ENCODE results near the gene CCDC187. TPM values are rescaled to one million over a fixed set of nuclear protein-coding genes. Genes with fewer than 3 reads are reported as not detected.

CCDC187 gene
- total RNA-seq, 1 experiment from 2014 or later = 0.11 TPM

DNA sequence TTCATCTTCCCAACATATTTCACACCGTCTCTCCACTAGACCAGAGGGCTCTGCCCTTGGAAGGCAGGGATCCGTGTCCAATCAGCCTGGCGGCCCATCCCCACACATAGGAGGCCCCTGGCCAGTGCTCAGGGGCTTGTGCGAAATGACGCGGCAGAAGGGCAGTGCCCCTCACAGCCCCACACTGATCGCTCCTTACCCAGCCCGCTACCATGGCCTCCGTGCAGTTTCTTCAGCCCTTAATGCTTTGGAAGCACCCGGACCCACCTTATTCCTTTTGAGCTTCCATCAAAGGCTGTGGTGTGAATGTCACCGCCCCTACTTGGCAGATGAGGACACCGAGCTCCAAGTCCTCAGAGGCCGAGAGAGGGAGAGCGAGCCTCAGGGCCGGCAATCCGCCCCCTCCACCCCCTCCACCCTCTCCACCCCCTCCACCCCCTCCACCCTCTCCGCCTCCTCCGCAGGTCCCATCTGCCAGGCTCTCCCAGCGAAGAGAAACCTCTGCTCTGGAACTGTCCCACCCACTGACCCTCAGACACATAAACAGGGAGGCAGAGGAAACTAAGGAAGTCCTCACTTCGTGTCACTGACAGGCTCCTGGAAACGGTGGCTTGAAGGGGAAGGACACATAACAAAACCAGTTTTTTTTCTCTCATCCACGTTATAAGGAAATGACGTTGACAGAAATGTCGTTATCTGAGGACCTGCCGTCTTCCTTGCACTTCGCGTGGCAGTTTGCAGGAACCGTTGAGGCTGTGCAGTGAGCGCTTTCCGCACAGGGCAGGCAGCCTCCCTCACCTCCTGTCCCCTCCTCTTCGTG is 72.2 kb downstream of the CCDC187 start:
- Histone ChIP-seq H3K9me3 (no peaks in the 10 kb centered on the region), H3K4me1 (no peaks in the 10 kb centered on the region), H3K4me3 (ENCODE audit: low read depth, low read length) (no peak overlapping the region), H3K27me3 (replicated peaks; ENCODE audit: control insufficient read depth, insufficient read depth, low read length) (no peaks in the 10 kb centered on the region), H3K36me3 (ENCODE audit: control insufficient read depth, insufficient read depth, low read length) (peaks cover 1% of the 10 kb centered on the region)
- ChIA-PET CTCF (no interaction called here), POLR2A (no interaction called here)
- Mint-ChIP-seq H3K36me3 (ENCODE audit: insufficient read depth, unreplicated experiment) (peaks cover 55% of the 10 kb centered on the region), H3K4me1 (ENCODE audit: low read depth, unreplicated experiment) (no peaks in the 10 kb centered on the region), H3K27ac (ENCODE audit: unreplicated experiment) (no peak overlapping the region), H3K4me3 (ENCODE audit: unreplicated experiment) (no peak overlapping the region), H3K27me3 (ENCODE audit: insufficient read depth, unreplicated experiment) (no peaks in the 10 kb centered on the region), H3K9me3 (ENCODE audit: unreplicated experiment) (no peaks in the 10 kb centered on the region)
- BruUV-seq (replicated peaks) = no TSS peak
- no peak for TF ChIP-seq CTCF (IDR thresholded peaks at IDR 0.05; ENCODE audit: insufficient read depth in 1 of 2, low read depth in 1 of 2, low read length in 1 of 2, severe bottlenecking in 1 of 2, unreplicated experiment in 1 of 2)
- no peak for DNase-seq
- intact Hi-C loops (cut with micrococcal nuclease; ENCODE audit: unreplicated experiment) = no loop called here

DNA sequence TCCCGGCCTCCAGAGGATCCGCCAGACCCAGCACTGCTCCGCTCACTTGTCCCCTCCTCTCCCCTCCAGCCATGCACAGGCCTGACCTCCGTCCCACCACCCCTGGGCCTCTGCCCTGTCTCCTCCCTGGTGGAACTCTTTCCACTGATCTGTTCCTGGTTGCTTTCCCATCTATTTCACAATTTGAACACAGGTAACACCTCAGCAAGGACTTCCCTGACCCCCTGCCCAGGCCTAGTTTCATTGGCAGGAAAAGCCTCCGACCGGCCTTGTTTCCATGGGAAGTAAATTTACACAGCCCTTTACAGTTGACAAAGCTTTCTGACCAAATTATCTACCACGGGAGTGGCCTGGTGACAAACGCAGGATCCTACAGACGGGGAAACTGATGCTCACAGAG is 73.1 kb downstream of the CCDC187 start:
- POLR2A ChIA-PET = no interaction called here
- no peaks in the 10 kb centered on the region for H3K9me3 Mint-ChIP-seq (ENCODE audit: unreplicated experiment)

GRCh38 chr9:136230365-136230764 is 73.5 kb downstream of the CCDC187 start:
- Mint-ChIP-seq H3K27me3 (ENCODE audit: insufficient read depth, unreplicated experiment) (no peaks in the 10 kb centered on the region), H3K36me3 (ENCODE audit: insufficient read depth, unreplicated experiment) (peaks cover 47% of the 10 kb centered on the region), H3K27ac (ENCODE audit: unreplicated experiment) (no peak overlapping the region), H3K4me1 (ENCODE audit: low read depth, unreplicated experiment) (no peaks in the 10 kb centered on the region), H3K9me3 (ENCODE audit: unreplicated experiment) (no peaks in the 10 kb centered on the region), H3K4me3 (ENCODE audit: unreplicated experiment) (no peak overlapping the region)
- no peaks in the 10 kb centered on the region for H3K9me3 ChIP-seq
- H3K4me3 ChIP-seq (ENCODE audit: low read depth, low read length) = no peak overlapping the region
- ChIA-PET CTCF (no interaction called here), POLR2A (no interaction called here)
- intact Hi-C loops (cut with micrococcal nuclease; ENCODE audit: unreplicated experiment) = no loop called here
- H3K4me1 ChIP-seq = no peaks in the 10 kb centered on the region
- no TSS peak for BruUV-seq (replicated peaks)
- TF ChIP-seq CTCF (IDR thresholded peaks at IDR 0.05; ENCODE audit: insufficient read depth in 1 of 2, low read depth in 1 of 2, low read length in 1 of 2, severe bottlenecking in 1 of 2, unreplicated experiment in 1 of 2) = no peak
- DNase-seq = no peak
- no peaks in the 10 kb centered on the region for H3K27me3 ChIP-seq (replicated peaks; ENCODE audit: control insufficient read depth, insufficient read depth, low read length)
- H3K36me3 ChIP-seq (ENCODE audit: control insufficient read depth, insufficient read depth, low read length) = peaks cover 5% of the 10 kb centered on the region

More for the DNA sequence above, 73.1 kb downstream of the CCDC187 start:
- no TSS peak for BruUV-seq (replicated peaks)
- H3K27me3 ChIP-seq (replicated peaks; ENCODE audit: control insufficient read depth, insufficient read depth, low read length) = no peaks in the 10 kb centered on the region
- H3K4me3 ChIP-seq (ENCODE audit: low read depth, low read length) = no peak overlapping the region
- H3K36me3 Mint-ChIP-seq (ENCODE audit: insufficient read depth, unreplicated experiment) = peaks cover 50% of the 10 kb centered on the region
- no peaks in the 10 kb centered on the region for H3K27me3 Mint-ChIP-seq (ENCODE audit: insufficient read depth, unreplicated experiment)
- H3K36me3 ChIP-seq (ENCODE audit: control insufficient read depth, insufficient read depth, low read length) = peaks cover 3% of the 10 kb centered on the region; the same call in 1 of the 2 replicates
- H3K9me3 ChIP-seq = no peaks in the 10 kb centered on the region
- no peak for DNase-seq
- no peak overlapping the region for H3K4me3 Mint-ChIP-seq (ENCODE audit: unreplicated experiment)
- intact Hi-C loops (cut with micrococcal nuclease; ENCODE audit: unreplicated experiment) = no loop called here
- CTCF ChIA-PET = no interaction called here
- no peak for TF ChIP-seq CTCF (IDR thresholded peaks at IDR 0.05; ENCODE audit: insufficient read depth in 1 of 2, low read depth in 1 of 2, low read length in 1 of 2, severe bottlenecking in 1 of 2, unreplicated experiment in 1 of 2)
- H3K4me1 ChIP-seq = no peaks in the 10 kb centered on the region
- no peaks in the 10 kb centered on the region for H3K4me1 Mint-ChIP-seq (ENCODE audit: low read depth, unreplicated experiment)
- H3K27ac Mint-ChIP-seq (ENCODE audit: unreplicated experiment) = no peak overlapping the region
